Measurements from ENCODE around the gene CCDC148.

Gene CCDC148

GRCh38 chr2:158270536-158270935 is 186.0 kb downstream of the CCDC148 start:
- H3K4me2 ChIP-seq = no peak overlapping the region
- H3K9me3 ChIP-seq (replicated peaks in 1 of 11) = no peaks in the 10 kb centered on the region
- no peaks in the 10 kb centered on the region for H3K36me3 ChIP-seq
- H3K4me1 ChIP-seq = no peaks in the 10 kb centered on the region
- H3K9ac ChIP-seq = no peak overlapping the region
- no peak overlapping the region for H3K4me3 ChIP-seq
- no peak overlapping the region for H3K27ac ChIP-seq
- no peaks in the 10 kb centered on the region for H3K27me3 ChIP-seq
- TF ChIP-seq Cebpa-rat (IDR thresholded peaks at IDR 0.05) = no peak
- no peaks in the 10 kb centered on the region for H4K20me1 ChIP-seq

DNA sequence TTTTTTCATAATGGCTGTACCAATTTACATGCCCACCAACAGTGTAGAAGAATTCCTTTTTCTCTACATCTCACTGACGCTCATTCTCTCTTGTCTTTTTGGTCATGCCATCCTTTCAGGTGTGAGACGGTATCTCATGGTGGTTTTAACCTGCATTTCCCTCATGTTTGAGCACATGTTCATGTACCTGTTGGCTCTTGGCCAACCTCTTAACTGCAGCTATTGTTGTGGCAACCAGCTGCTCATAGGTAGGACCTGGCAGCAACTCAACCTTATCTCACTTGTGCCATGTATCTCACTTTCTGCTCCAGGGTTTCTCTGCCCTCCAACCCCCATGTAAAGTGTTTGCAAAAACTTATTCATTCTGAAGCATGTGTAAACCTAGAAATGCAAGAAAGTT is 187.4 kb downstream of the CCDC148 start:
- no peaks in the 10 kb centered on the region for H4K20me1 ChIP-seq
- H3K4me3 ChIP-seq = no peak overlapping the region
- no peaks in the 10 kb centered on the region for H3K4me1 ChIP-seq
- H3K27ac ChIP-seq = no peak overlapping the region
- no peak overlapping the region for H3K9ac ChIP-seq
- H3K36me3 ChIP-seq = no peaks in the 10 kb centered on the region
- no peak overlapping the region for H3K4me2 ChIP-seq
- no peak for TF ChIP-seq Cebpa-rat (IDR thresholded peaks at IDR 0.05)
- no peaks in the 10 kb centered on the region for H3K27me3 ChIP-seq
- H3K9me3 ChIP-seq (replicated peaks in 1 of 11) = no peaks in the 10 kb centered on the region

DNA sequence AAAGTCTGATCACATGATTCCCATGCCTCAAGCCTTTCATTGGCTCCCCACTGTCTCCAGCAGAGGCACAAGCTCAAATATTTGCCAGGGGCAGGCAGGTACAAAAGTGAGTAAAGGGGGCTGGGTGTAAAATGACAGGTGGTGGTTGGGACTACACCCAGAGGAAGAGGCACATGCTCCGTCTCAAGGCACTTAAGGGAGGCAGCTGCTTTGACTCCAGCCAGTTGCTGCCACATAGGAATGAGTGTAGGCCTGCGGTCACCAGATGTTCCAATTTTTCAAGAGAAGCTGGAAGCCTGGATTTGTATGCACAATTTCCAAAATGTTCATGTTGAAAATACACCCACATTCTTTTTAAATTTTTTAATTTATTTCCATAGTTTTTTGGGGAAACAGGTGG is 190.4 kb downstream of the CCDC148 start:
- H3K27me3 ChIP-seq = no peaks in the 10 kb centered on the region
- no peaks in the 10 kb centered on the region for H3K36me3 ChIP-seq
- H3K4me1 ChIP-seq = no peaks in the 10 kb centered on the region
- no peak overlapping the region for H3K27ac ChIP-seq
- TF ChIP-seq Cebpa-rat (IDR thresholded peaks at IDR 0.05) = no peak
- peaks cover 0 to 7% (median 0%) of the 10 kb centered on the region in 11 experiments; a peak in 2 of 22 replicates for H3K9me3 ChIP-seq (replicated peaks in 1 of 11)
- no peaks in the 10 kb centered on the region for H4K20me1 ChIP-seq
- H3K4me3 ChIP-seq = no peak overlapping the region
- H3K9ac ChIP-seq = no peak overlapping the region
- H3K4me2 ChIP-seq = no peak overlapping the region

DNA sequence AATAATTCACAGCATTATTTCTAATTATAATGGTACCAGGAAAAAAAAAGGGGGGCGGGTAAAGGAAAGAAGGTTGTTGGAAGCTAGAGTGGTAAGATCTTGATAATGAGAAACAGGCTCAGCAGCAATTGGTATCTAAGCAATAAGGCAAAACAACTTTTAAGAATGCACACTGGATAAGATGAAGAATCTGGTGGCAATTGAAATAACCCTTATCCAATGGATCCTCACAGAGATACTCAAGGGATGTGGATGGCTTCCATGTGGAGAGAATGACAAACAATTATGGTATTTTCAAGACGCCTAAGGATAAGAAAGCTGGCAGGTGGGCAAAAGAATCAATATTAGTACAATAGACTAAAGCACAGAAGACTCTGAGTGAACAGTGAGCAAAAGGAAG is 201.3 kb downstream of the CCDC148 start:
- Histone ChIP-seq H4K20me1 (no peaks in the 10 kb centered on the region), H3K36me3 (no peaks in the 10 kb centered on the region), H3K4me1 (no peaks in the 10 kb centered on the region), H3K9me3 (replicated peaks in 1 of 11) (no peaks in the 10 kb centered on the region), H3K4me2 (no peak overlapping the region), H3K27ac (no peak overlapping the region), H3K9ac (no peak overlapping the region), H3K4me3 (no peak overlapping the region), H3K27me3 (no peaks in the 10 kb centered on the region)
- TF ChIP-seq Cebpa-rat (IDR thresholded peaks at IDR 0.05) = no peak

- Histone ChIP-seq H3K9ac (no peak overlapping the region), H3K9me3 (replicated peaks in 1 of 11) (no peaks in the 10 kb centered on the region), H3K4me3 (no peak overlapping the region), H3K4me2 (no peak overlapping the region), H3K36me3 (no peaks in the 10 kb centered on the region), H3K27ac (no peak overlapping the region), H3K4me1 (no peaks in the 10 kb centered on the region), H4K20me1 (no peaks in the 10 kb centered on the region), H3K27me3 (no peaks in the 10 kb centered on the region)
- no peak for TF ChIP-seq Cebpa-rat (IDR thresholded peaks at IDR 0.05)
Measured at GRCh38 chr2:158253170-158253569, 203.4 kb downstream of the CCDC148 start.

DNA sequence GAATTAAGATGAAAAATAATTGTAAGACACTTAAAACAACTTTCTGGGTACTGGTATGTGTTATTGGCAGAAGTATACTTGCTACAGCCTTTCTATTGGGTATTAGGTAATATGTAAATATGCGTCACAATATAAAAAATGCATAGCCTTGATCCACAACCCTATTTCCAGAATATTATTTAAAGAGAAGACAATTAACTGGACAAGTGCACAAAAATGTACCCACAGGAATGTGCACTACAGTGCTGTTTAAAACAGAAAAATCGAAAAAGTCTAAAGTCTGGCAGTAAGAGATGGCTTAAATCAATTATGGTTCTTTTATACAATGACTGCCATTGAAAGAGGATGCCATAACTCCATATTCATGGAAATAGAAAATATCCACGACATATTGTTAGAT is 205.2 kb downstream of the CCDC148 start:
- Histone ChIP-seq H3K9me3 (replicated peaks in 1 of 11) (no peaks in the 10 kb centered on the region), H4K20me1 (no peaks in the 10 kb centered on the region), H3K36me3 (no peaks in the 10 kb centered on the region), H3K27me3 (no peaks in the 10 kb centered on the region), H3K4me3 (no peak overlapping the region), H3K9ac (no peak overlapping the region), H3K4me2 (no peak overlapping the region), H3K4me1 (no peaks in the 10 kb centered on the region), H3K27ac (no peak overlapping the region)
- no peak for TF ChIP-seq Cebpa-rat (IDR thresholded peaks at IDR 0.05)

DNA sequence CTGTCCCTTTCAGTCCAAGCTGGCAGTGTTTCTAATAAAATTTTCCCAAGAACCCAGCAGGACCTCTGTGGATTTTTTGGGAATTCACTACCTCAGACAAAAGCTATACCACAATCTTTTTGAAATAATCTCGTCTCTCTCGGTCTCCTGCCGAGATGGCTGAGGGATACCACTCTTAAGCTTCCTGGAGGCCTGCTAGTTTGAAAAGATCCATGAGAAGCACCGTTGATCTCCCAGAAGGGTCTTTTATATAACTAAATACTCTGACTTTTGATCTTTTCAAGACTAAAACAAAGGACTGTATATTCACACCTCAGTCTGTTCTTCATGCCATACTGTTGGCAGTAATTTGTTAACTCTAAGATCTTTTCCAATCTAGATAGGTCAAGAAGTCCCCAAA is 213.2 kb downstream of the CCDC148 start:
- no peaks in the 10 kb centered on the region for H3K36me3 ChIP-seq
- TF ChIP-seq Cebpa-rat (IDR thresholded peaks at IDR 0.05) = no peak
- no peaks in the 10 kb centered on the region for H3K9me3 ChIP-seq (replicated peaks in 1 of 11)
- no peaks in the 10 kb centered on the region for H3K4me1 ChIP-seq
- no peak overlapping the region for H3K4me3 ChIP-seq
- H4K20me1 ChIP-seq = no peaks in the 10 kb centered on the region
- H3K4me2 ChIP-seq = no peak overlapping the region
- H3K9ac ChIP-seq = no peak overlapping the region
- no peaks in the 10 kb centered on the region for H3K27me3 ChIP-seq
- no peak overlapping the region for H3K27ac ChIP-seq

- Histone ChIP-seq H3K27ac (no peak overlapping the region), H3K4me1 (no peaks in the 10 kb centered on the region), H4K20me1 (no peaks in the 10 kb centered on the region), H3K27me3 (no peaks in the 10 kb centered on the region), H3K9me3 (replicated peaks in 1 of 11) (no peaks in the 10 kb centered on the region), H3K4me2 (no peak overlapping the region), H3K36me3 (no peaks in the 10 kb centered on the region), H3K4me3 (no peak overlapping the region), H3K9ac (no peak overlapping the region)
- no peak for TF ChIP-seq Cebpa-rat (IDR thresholded peaks at IDR 0.05)
Measured at GRCh38 chr2:158242280-158242679, 214.3 kb downstream of the CCDC148 start.

DNA sequence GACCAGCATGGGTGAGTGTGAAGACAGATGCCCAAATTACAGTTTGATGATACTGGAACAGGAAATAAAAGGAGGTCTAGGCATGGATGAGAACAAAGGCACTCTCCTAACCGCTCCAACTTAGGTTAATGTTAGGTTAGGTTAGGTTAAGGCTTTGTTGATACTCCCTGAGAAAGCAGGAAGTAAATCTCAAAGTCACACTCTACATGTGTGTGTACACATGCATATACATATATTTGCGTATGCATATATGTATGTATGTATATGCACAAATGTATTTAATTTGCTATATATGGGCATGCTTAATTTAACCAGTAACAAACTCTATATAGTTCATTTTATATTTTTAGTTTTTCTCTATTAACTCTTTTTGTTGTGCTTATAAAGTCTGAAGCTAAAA is 215.6 kb downstream of the CCDC148 start:
- H3K4me3 ChIP-seq = no peak overlapping the region
- H3K4me1 ChIP-seq = no peaks in the 10 kb centered on the region
- H3K4me2 ChIP-seq = no peak overlapping the region
- H3K9ac ChIP-seq = no peak overlapping the region
- H3K36me3 ChIP-seq = no peaks in the 10 kb centered on the region
- H3K27me3 ChIP-seq = no peaks in the 10 kb centered on the region
- H3K9me3 ChIP-seq (replicated peaks in 1 of 11) = no peaks in the 10 kb centered on the region
- no peak overlapping the region for H3K27ac ChIP-seq
- TF ChIP-seq Cebpa-rat (IDR thresholded peaks at IDR 0.05) = no peak
- H4K20me1 ChIP-seq = no peaks in the 10 kb centered on the region

DNA sequence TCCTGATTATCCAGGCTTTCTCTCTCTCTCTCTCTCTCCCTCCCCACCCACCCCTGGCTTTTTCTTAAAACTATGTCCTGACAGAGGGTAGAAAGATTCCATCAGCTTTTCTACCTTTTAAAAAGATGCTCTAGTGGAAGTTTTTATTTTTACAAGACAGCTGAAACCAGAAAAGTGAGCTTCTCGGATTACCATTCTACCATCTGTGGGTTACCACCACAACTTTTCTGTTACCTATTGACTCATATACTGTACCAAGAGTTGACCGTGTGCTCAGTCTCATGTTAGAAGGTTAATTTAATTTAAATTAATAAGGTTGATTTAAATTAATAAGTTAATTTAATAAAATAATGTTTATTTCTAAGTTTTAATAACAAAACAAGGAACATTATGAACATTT is 217.3 kb downstream of the CCDC148 start:
- Histone ChIP-seq H3K36me3 (no peaks in the 10 kb centered on the region), H3K27ac (no peak overlapping the region), H3K4me1 (no peaks in the 10 kb centered on the region), H3K9ac (no peak overlapping the region), H3K4me3 (no peak overlapping the region), H3K27me3 (no peaks in the 10 kb centered on the region), H4K20me1 (no peaks in the 10 kb centered on the region), H3K9me3 (replicated peaks in 1 of 11) (no peaks in the 10 kb centered on the region), H3K4me2 (no peak overlapping the region)
- TF ChIP-seq Cebpa-rat (IDR thresholded peaks at IDR 0.05) = no peak

DNA sequence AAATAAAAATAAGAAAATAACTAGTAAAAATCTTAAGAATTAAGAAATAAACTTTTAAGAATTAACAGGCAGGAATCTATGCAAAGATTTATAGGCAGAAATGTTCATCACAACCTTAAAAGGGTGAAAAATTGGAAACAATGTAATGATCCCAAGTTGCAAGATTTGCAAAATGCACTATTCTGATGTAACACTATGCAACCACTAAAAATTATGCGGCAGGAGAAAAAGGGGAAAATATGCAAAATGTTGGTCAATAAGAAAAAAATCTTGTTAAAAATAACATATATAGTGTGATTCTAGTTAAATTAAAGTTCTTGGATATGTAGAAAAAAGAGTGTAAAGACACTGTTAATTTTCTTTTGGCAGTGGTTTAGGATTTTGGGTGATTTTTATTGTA is 222.1 kb downstream of the CCDC148 start:
- Histone ChIP-seq H4K20me1 (no peaks in the 10 kb centered on the region), H3K4me1 (no peaks in the 10 kb centered on the region), H3K27ac (no peak overlapping the region), H3K36me3 (no peaks in the 10 kb centered on the region), H3K27me3 (no peaks in the 10 kb centered on the region), H3K4me2 (no peak overlapping the region), H3K9me3 (replicated peaks in 1 of 11) (no peaks in the 10 kb centered on the region), H3K9ac (no peak overlapping the region), H3K4me3 (no peak overlapping the region)
- TF ChIP-seq Cebpa-rat (IDR thresholded peaks at IDR 0.05) = no peak

All from BLaER1 treated with 17β-estradiol and CSF1 and Interleukin-3, amounts not matched to agents 10 nM and 100 nM (cell line).